Renal cortex interstitium (tissue), 11 donors: Measurements from ENCODE around the gene CTBP2. TPM values are rescaled to one million over a fixed set of nuclear protein-coding genes. Genes with fewer than 3 reads are reported as not detected.
"Not testable (repeated sequence)": the region's sequence is repeated elsewhere in the genome, so short reads cannot be mapped to it uniquely, and the experiment has no call there.

Source experiments
- DNase-seq, 11 donors: peaks; one replicate each; pipeline ENCODE4 v3.0.0-alpha.2; 2013; ENCODE audit warnings: low read depth in 9 of 11, low spot score in 4 of 11; ENCODE audit errors: extremely low read depth in 1 of 11
- polyA plus RNA-seq, 3 donors: library from polyadenylated mRNA; unstranded; fragments of 120-200 nt; gene quantifications; one replicate each; pipeline ENCODE4 v1.2.1, GENCODE V29; 2013; ENCODE audit not compliant: insufficient read length in 3 of 3

The CTBP2 gene
- polyA plus RNA-seq, 3 donors = 89.2 to 101 (median 93.0) TPM

- no peak for DNase-seq
Measured at GRCh38 chr10:125062914-125063230, 97.5 kb downstream of the CTBP2 start.

GRCh38 chr10:125062227-125062913, 98.0 kb downstream of the CTBP2 start:
- DNase-seq = no peak

- DNase-seq = no peak
Measured at GRCh38 chr10:125061557-125062226, 98.7 kb downstream of the CTBP2 start.

GRCh38 chr10:125060826-125061556, 99.4 kb downstream of the CTBP2 start:
- DNase-seq = peak in 6 of 11 donors; percentile 62 to 85 (median 75)

- no peak for DNase-seq
Measured at GRCh38 chr10:125060482-125060825, 99.9 kb downstream of the CTBP2 start.

GRCh38 chr10:125060026-125060425, 100.3 kb downstream of the CTBP2 start:
- no peak for DNase-seq

GRCh38 chr10:125059348-125059747, 101.0 kb downstream of the CTBP2 start:
- not testable (repeated sequence) for DNase-seq

- DNase-seq = peak; percentile 72 to 91 (median 80)
Measured at GRCh38 chr10:125057158-125058001, 103.0 kb downstream of the CTBP2 start.

GRCh38 chr10:125056161-125057132, 103.9 kb downstream of the CTBP2 start:
- DNase-seq = no peak

- DNase-seq = no peak
Measured at GRCh38 chr10:125055446-125055845, 104.9 kb downstream of the CTBP2 start.

- DNase-seq = no peak
Measured at GRCh38 chr10:125054669-125055268, 105.6 kb downstream of the CTBP2 start.

- no peak for DNase-seq
Measured at GRCh38 chr10:125054216-125054615, 106.1 kb downstream of the CTBP2 start.

GRCh38 chr10:125052146-125052545, 108.2 kb downstream of the CTBP2 start:
- no peak for DNase-seq

GRCh38 chr10:125050383-125050782, 110.0 kb downstream of the CTBP2 start:
- DNase-seq = no peak

GRCh38 chr10:125049216-125049881, 111.0 kb downstream of the CTBP2 start:
- no peak for DNase-seq

GRCh38 chr10:125048094-125048864, 112.1 kb downstream of the CTBP2 start:
- DNase-seq = peak in 10 of 11 donors; percentile 63 to 86 (median 77)
